ENCODE data around the gene MACC1. TPM values are rescaled to one million over a fixed set of nuclear protein-coding genes. Genes with fewer than 3 reads are reported as not detected.

MACC1 gene
- total and polyA plus RNA-seq, 12 donors, result under 0.01 to 0.82 (median 0.20) TPM; not detected in 4

DNA sequence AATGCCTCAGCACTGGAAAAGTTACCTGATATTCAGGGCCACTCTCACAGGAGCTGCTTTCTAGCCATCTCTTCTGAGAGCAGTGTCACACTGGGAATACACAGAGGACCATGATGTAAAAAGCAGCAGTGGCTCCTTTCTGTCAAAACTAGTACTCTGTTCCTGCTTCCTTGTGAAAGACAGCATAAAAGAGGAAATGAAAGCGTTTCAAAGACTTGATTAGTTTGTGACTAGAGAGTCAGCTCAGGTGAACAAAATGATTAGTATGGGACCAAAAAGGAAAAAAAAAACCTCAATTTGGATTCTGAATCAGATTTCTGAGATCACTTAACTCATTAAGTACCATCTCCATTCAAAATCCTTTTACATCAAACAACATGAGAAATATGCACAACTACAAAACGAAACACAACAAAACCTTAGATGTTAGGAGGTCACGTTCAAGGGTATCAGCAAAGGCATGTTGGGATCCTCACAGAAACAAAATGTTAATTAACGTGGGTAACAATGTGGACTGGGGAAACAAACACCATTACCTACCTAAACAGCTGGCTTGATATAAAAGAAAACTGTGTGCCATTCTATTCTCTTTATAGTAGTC, 103.7 kb downstream of the MACC1 start:
- 74 to 79% methylated on average over 4 of the region's 4 CpGs for WGBS, 2 donors
- H3K4me3 ChIP-seq, result no peak overlapping the region
- peaks cover 0 to 6% (median 0%) of the 10 kb centered on the region in 7 donors for H3K27me3 ChIP-seq
- H3K9me3 ChIP-seq, result no peaks in the 10 kb centered on the region
- peak in 1 of 8 donors; percentile 38 for ATAC-seq
- intact Hi-C loops (cut with DNase I), result no loop called here
- no peaks in the 10 kb centered on the region for H3K36me3 ChIP-seq
- H3K27ac ChIP-seq, result no peak overlapping the region
- TF ChIP-seq, protein P1, sequence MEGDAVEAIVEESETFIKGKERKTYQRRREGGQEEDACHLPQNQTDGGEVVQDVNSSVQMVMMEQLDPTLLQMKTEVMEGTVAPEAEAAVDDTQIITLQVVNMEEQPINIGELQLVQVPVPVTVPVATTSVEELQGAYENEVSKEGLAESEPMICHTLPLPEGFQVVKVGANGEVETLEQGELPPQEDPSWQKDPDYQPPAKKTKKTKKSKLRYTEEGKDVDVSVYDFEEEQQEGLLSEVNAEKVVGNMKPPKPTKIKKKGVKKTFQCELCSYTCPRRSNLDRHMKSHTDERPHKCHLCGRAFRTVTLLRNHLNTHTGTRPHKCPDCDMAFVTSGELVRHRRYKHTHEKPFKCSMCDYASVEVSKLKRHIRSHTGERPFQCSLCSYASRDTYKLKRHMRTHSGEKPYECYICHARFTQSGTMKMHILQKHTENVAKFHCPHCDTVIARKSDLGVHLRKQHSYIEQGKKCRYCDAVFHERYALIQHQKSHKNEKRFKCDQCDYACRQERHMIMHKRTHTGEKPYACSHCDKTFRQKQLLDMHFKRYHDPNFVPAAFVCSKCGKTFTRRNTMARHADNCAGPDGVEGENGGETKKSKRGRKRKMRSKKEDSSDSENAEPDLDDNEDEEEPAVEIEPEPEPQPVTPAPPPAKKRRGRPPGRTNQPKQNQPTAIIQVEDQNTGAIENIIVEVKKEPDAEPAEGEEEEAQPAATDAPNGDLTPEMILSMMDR (IDR thresholded peaks at IDR 0.05), result no peak
- peaks cover 0 to 14% (median 0%) of the 10 kb centered on the region in 9 donors for H3K4me1 ChIP-seq
- no peak for DNase-seq

DNA sequence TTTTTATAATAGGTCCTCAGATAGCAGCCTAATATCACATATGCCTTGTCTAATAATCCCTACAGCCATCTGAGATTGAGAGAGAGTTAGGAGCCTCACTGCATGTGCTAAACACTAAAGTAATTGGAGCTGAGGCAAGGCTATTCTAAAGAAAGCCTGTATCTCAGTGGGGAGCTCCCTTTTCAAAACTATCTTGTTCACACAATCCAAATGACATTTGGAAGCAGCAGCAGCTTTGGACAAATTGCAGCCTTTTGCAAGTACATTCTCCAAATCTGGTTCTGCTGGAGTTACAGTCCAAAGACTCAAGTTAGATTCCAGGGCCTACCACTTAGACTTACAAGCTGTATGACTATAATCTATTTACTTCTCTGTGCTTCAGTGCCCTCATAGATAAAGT, 104.5 kb downstream of the MACC1 start:
- intact Hi-C loops (cut with DNase I), result no loop called here
- no peak for ATAC-seq
- Histone ChIP-seq H3K9me3 (no peaks in the 10 kb centered on the region), H3K27ac (no peak overlapping the region), H3K36me3 (no peaks in the 10 kb centered on the region), H3K4me3 (no peak overlapping the region), H3K4me1 (peaks cover 0 to 14% (median 0%) of the 10 kb centered on the region in 9 donors), H3K27me3 (peaks cover 0 to 6% (median 0%) of the 10 kb centered on the region in 7 donors)
- DNase-seq, result no peak
- TF ChIP-seq, protein P1 (IDR thresholded peaks at IDR 0.05), result no peak

GRCh38 chr7:20111821-20112542, 105.2 kb downstream of the MACC1 start:
- Histone ChIP-seq H3K27ac (no peak overlapping the region), H3K27me3 (peaks cover 0 to 6% (median 0%) of the 10 kb centered on the region in 7 donors), H3K4me3 (no peak overlapping the region), H3K9me3 (no peaks in the 10 kb centered on the region), H3K4me1 (peaks cover 0 to 14% (median 0%) of the 10 kb centered on the region in 9 donors), H3K36me3 (no peaks in the 10 kb centered on the region)
- ATAC-seq (no peak), DNase-seq (no peak)
- intact Hi-C loops (cut with DNase I), result no loop called here
- TF ChIP-seq, protein P1 (IDR thresholded peaks at IDR 0.05), result no peak
- 83 to 88% methylated on average over 2 of the region's 2 CpGs for WGBS, 2 donors

GRCh38 chr7:20107582-20107981, 109.6 kb downstream of the MACC1 start:
- intact Hi-C loops (cut with DNase I), result no loop called here
- Histone ChIP-seq H3K27me3 (no peaks in the 10 kb centered on the region), H3K36me3 (no peaks in the 10 kb centered on the region), H3K4me1 (no peaks in the 10 kb centered on the region), H3K9me3 (no peaks in the 10 kb centered on the region), H3K4me3 (no peak overlapping the region), H3K27ac (no peak overlapping the region)
- TF ChIP-seq, protein P1 (IDR thresholded peaks at IDR 0.05), result no peak
- DNase-seq (no peak), ATAC-seq (no peak)
- WGBS, 2 donors, result 53 to 65% methylated on average over 3 of the region's 3 CpGs
